IMR-90 (cell line): ENCODE results near the gene CXCL12. TPM values are rescaled to one million over a fixed set of nuclear protein-coding genes. Genes with fewer than 3 reads are reported as not detected.

Experiments used
- ATAC-seq: fragments of 200-7000 bp; cut with Tn5 transposase; 2 replicates; pipeline ENCODE4 v1.9.1; 2020; ENCODE audit warnings: low read depth, mild to moderate bottlenecking, moderate library complexity
- BruUV-seq: library from RNA; stranded (reverse); fragments of 400-500 nt; replicated peaks from 2 replicates; lab custom pipeline; 2021; lab: Mats Ljungman, UMichigan
- CTCF ChIA-PET: fragments of 300-600 bp; formaldehyde crosslinking; extraction: SDS; loops from one replicate; lab custom pipeline; 2021; ENCODE audit warnings: antibody characterized with exemption; lab: Yijun Ruan, JAX
- POLR2A ChIA-PET: fragments of 300-600 bp; sonication (Branson Sonifier 250); formaldehyde crosslinking; loops from one replicate; lab custom pipeline; 2022; ENCODE audit warnings: antibody characterized with exemption; ENCODE audit not compliant: unreplicated experiment; lab: Charles Lee
- DNase-seq: peaks from one replicate; pipeline ENCODE4 v3.0.0; 2013
- H2AFZ ChIP-seq: replicated peaks from 2 replicates; pipeline ENCODE3; 2013; ENCODE audit warnings: low read length, mild to moderate bottlenecking; ENCODE audit not compliant: poor library complexity
- H2AK5ac ChIP-seq: 2 replicates; pipeline ENCODE4 v1.6.1; 2013; ENCODE audit warnings: low read depth, low read length, inconsistent platforms
- H2AK9ac ChIP-seq: replicated peaks from 2 replicates; pipeline ENCODE3; 2013; ENCODE audit warnings: mild to moderate bottlenecking, low read depth, low read length, moderate library complexity; ENCODE audit not compliant: poor library complexity
- H2BK120ac ChIP-seq: 2 replicates; pipeline ENCODE4 v1.6.1; 2013; ENCODE audit warnings: low read depth, low read length, inconsistent platforms
- H2BK15ac ChIP-seq: 3 replicates; pipeline ENCODE4 v1.6.1; 2013; ENCODE audit warnings: low read depth, low read length, inconsistent platforms
- H2BK20ac ChIP-seq: 2 replicates; pipeline ENCODE4 v1.6.1; 2013; ENCODE audit warnings: low read depth, mild to moderate bottlenecking, inconsistent platforms, low read length, moderate library complexity
- H2BK5ac ChIP-seq: 2 replicates; pipeline ENCODE4 v1.6.1; 2013; ENCODE audit warnings: mild to moderate bottlenecking, low read depth, low read length, inconsistent platforms; ENCODE audit not compliant: poor library complexity, severe bottlenecking
- H3K14ac ChIP-seq: replicated peaks from 2 replicates; pipeline ENCODE4 v1.6.1; 2013; ENCODE audit warnings: low read depth, low read length, inconsistent platforms
- H3K18ac ChIP-seq: 2 replicates; pipeline ENCODE4 v1.6.1; 2013; ENCODE audit warnings: low read depth, low read length, control low read depth
- H3K23ac ChIP-seq: 2 replicates; pipeline ENCODE4 v1.6.1; 2013; ENCODE audit warnings: low read depth, low read length, inconsistent platforms
- H3K27ac ChIP-seq: 2 replicates; pipeline ENCODE4 v1.5.1; 2013; ENCODE audit warnings: mild to moderate bottlenecking, control low read depth, low read length; ENCODE audit not compliant: insufficient read depth
- H3K27me3 ChIP-seq: 2 replicates; pipeline ENCODE4 v1.6.1; 2013; ENCODE audit warnings: low read length; ENCODE audit not compliant: control insufficient read depth, insufficient read depth
- H3K36me3 ChIP-seq: 2 replicates; pipeline ENCODE4 v1.6.1; 2013; ENCODE audit warnings: low read length, mixed read lengths; ENCODE audit not compliant: control insufficient read depth, insufficient read depth
- H3K4ac ChIP-seq: 2 replicates; pipeline ENCODE4 v1.6.1; 2013; ENCODE audit warnings: low read depth, low read length, inconsistent platforms
- H3K4me1 ChIP-seq: 2 replicates; pipeline ENCODE4 v1.6.1; 2013; ENCODE audit warnings: low read length, mixed read lengths; ENCODE audit not compliant: control insufficient read depth, insufficient read depth
- H3K4me2 ChIP-seq: 2 replicates; pipeline ENCODE4 v1.6.1; 2013; ENCODE audit warnings: low read depth, mild to moderate bottlenecking, control low read depth, low read length, moderate library complexity
- H3K4me3 ChIP-seq: 2 replicates; pipeline ENCODE4 v1.5.1; 2013; ENCODE audit warnings: low read depth, mild to moderate bottlenecking, control low read depth, low read length, moderate library complexity; ENCODE audit not compliant: insufficient read depth
- H3K56ac ChIP-seq: 2 replicates; pipeline ENCODE4 v1.6.1; 2013; ENCODE audit warnings: low read length, inconsistent platforms; ENCODE audit not compliant: insufficient read depth; ENCODE audit errors: extremely low read depth
- H3K79me1 ChIP-seq, 2 experiments: 2 replicates each; pipeline ENCODE4 v1.6.1; 2013; ENCODE audit warnings: low read length in 2 of 2, inconsistent platforms in 1 of 2, low read depth in 1 of 2
- H3K9ac ChIP-seq: 2 replicates; pipeline ENCODE4 v1.6.1; 2013; ENCODE audit warnings: low read depth, low read length, control low read depth
- H3K9me1 ChIP-seq: 2 replicates; pipeline ENCODE4 v1.6.1; 2013; ENCODE audit warnings: low read length, inconsistent platforms; ENCODE audit not compliant: insufficient read depth
- H3K9me3 ChIP-seq: 2 replicates; pipeline ENCODE4 v1.6.1; 2013; ENCODE audit warnings: low read length; ENCODE audit not compliant: control insufficient read depth, insufficient read depth
- H4K20me1 ChIP-seq: 2 replicates; pipeline ENCODE4 v1.6.1; 2013; ENCODE audit warnings: low read length, inconsistent platforms; ENCODE audit not compliant: insufficient read depth
- H4K5ac ChIP-seq: 2 replicates; pipeline ENCODE4 v1.6.1; 2013; ENCODE audit warnings: mild to moderate bottlenecking, low read depth, low read length, control low read depth
- H4K8ac ChIP-seq, 2 experiments: 2 replicates each; pipeline ENCODE4 v1.6.1; 2013; ENCODE audit warnings: low read depth in 2 of 2, low read length in 2 of 2, control low read depth in 1 of 2, inconsistent platforms in 1 of 2
- H4K91ac ChIP-seq: 2 replicates; pipeline ENCODE4 v1.6.1; 2013; ENCODE audit warnings: low read depth, low read length, inconsistent platforms; ENCODE audit not compliant: insufficient read depth
- BHLHE40 ChIP-seq: fragments of 150-350 bp; IDR thresholded peaks from 2 replicates; pipeline ENCODE4 v1.6.1; 2016; ENCODE audit warnings: mild to moderate bottlenecking, low read depth, low read length
- CEBPB ChIP-seq: IDR thresholded peaks from 2 replicates; pipeline ENCODE4 v1.6.1; 2012; ENCODE audit warnings: low read depth, low read length, improper control_type of control experiment
- CHD1 ChIP-seq: IDR thresholded peaks from 2 replicates; pipeline ENCODE4 v1.6.1; 2012; ENCODE audit warnings: low read depth, low read length, improper control_type of control experiment
- CTCF ChIP-seq: conservative IDR thresholded peaks from 2 replicates; pipeline ENCODE4 v1.5.1; 2012; ENCODE audit warnings: mild to moderate bottlenecking, low read depth, low read length, improper control_type of control experiment
- ELK1 ChIP-seq: fragments of 150-350 bp; IDR thresholded peaks from 2 replicates; pipeline ENCODE4 v1.6.1; 2016; ENCODE audit warnings: low read depth, mild to moderate bottlenecking, low read length, moderate library complexity, borderline replicate concordance
- FOS ChIP-seq: fragments of 150-350 bp; IDR thresholded peaks from 2 replicates; pipeline ENCODE4 v1.6.1; 2016; ENCODE audit warnings: low read depth, low read length
- MAFK ChIP-seq: IDR thresholded peaks from 2 replicates; pipeline ENCODE4 v1.6.1; 2012; ENCODE audit warnings: low read depth, low read length, improper control_type of control experiment
- MAZ ChIP-seq: IDR thresholded peaks from 2 replicates; pipeline ENCODE4 v1.6.1; 2012; ENCODE audit warnings: low read depth, mild to moderate bottlenecking, low read length, improper control_type of control experiment, moderate library complexity, borderline replicate concordance
- MXI1 ChIP-seq: IDR thresholded peaks from 2 replicates; pipeline ENCODE4 v1.6.1; 2012; ENCODE audit warnings: low read depth, mild to moderate bottlenecking, low read length, moderate library complexity, borderline replicate concordance
- NFE2L2 ChIP-seq: fragments of 150-350 bp; IDR thresholded peaks from 2 replicates; pipeline ENCODE4 v1.6.1; 2016; ENCODE audit warnings: low read depth, mild to moderate bottlenecking, low read length
- POLR2A ChIP-seq: IDR thresholded peaks from 2 replicates; pipeline ENCODE4 v1.6.1; 2012; ENCODE audit warnings: mild to moderate bottlenecking, low read depth, low read length
- RAD21 ChIP-seq: IDR thresholded peaks from 2 replicates; pipeline ENCODE4 v1.6.1; 2012; ENCODE audit warnings: low read length, improper control_type of control experiment
- RCOR1 ChIP-seq: IDR thresholded peaks from 2 replicates; pipeline ENCODE4 v1.6.1; 2012; ENCODE audit warnings: mild to moderate bottlenecking, low read length, improper control_type of control experiment; ENCODE audit not compliant: insufficient replicate concordance
- RFX5 ChIP-seq: IDR thresholded peaks from 2 replicates; pipeline ENCODE4 v1.8.0; 2012; ENCODE audit warnings: low read depth, mild to moderate bottlenecking, low read length, moderate library complexity
- SMC3 ChIP-seq: fragments of 150-350 bp; IDR thresholded peaks from 2 replicates; pipeline ENCODE4 v1.6.1; 2016; ENCODE audit warnings: low read depth, mild to moderate bottlenecking, antibody characterized with exemption, low read length, moderate library complexity
- USF2 ChIP-seq: fragments of 150-350 bp; IDR thresholded peaks from 2 replicates; pipeline ENCODE4 v1.6.1; 2017; ENCODE audit warnings: mild to moderate bottlenecking, antibody characterized with exemption, low read length, low read depth
- WGBS, 2 experiments: methylation state at CpG; one replicate each; pipeline versions ENCODE4 v1.1.5 to v1.1.7; 2013; ENCODE audit warnings: missing lambda C conversion rate in 2 of 2; ENCODE audit not compliant: insufficient read length in 1 of 2; ENCODE audit errors: extremely low coverage in 2 of 2; 5-methylcytosine and 5-hydroxymethylcytosine counted together
- dilution Hi-C: fragments of 300-500 bp; cut with HindIII; formaldehyde crosslinking; loops from one replicate; pipeline ENCODE4 v1.14.3; 2018; ENCODE audit warnings: low sequenced_read_pairs; ENCODE audit not compliant: unreplicated experiment
- in situ Hi-C: fragments of 300-500 bp; cut with MboI; formaldehyde crosslinking; loops from 3 replicates; pipeline ENCODE4 v1.14.3; 2019; ENCODE audit warnings: low sequenced_read_pairs, inconsistent platforms, mixed read lengths
- intact Hi-C: fragments of 100-400 bp; cut with micrococcal nuclease; formaldehyde crosslinking; loops from 2 replicates; pipeline ENCODE4 v1.10.0; 2022
- polyA plus RNA-seq, 3 experiments: library from polyadenylated mRNA; depleted of rRNA; stranded (reverse); fragments of >200 nt; gene quantifications; 2 replicates each; pipeline ENCODE4 v1.2.3, GENCODE V29; 2012; ENCODE audit warnings: low replicate concordance in 1 of 3
- total RNA-seq: library from RNA; depleted of rRNA; stranded (reverse); fragments of >200 nt; gene quantifications from 2 replicates; pipeline ENCODE4 v1.2.3, GENCODE V29; 2012

The CXCL12 gene
- total and polyA plus RNA-seq, 2 of the 4 experiments (the other 2 are of a cell fraction), result 15.8 to 80.7 TPM

GRCh38 chr10:44384601-44385025 lies 284 bp downstream of the CXCL12 start:
- Histone ChIP-seq H3K4me3 (peak overlapping the region; percentile 70), H3K9ac (peak overlapping the region; percentile 58), H3K4ac (no peak overlapping the region), H3K27ac (peak overlapping the region; percentile 1; the same call in 1 of the 2 replicates), H3K56ac (no peak overlapping the region), H2BK15ac (no peak overlapping the region), H3K14ac (no peak overlapping the region), H3K4me1 (peaks cover 3% of the 10 kb centered on the region; the same call in 1 of the 2 replicates), H4K20me1 (no peaks in the 10 kb centered on the region), H3K27me3 (no peaks in the 10 kb centered on the region), H2BK20ac (no peak overlapping the region), H3K18ac (no peak overlapping the region; the same call in 1 of the 2 replicates), H3K36me3 (peaks cover 2% of the 10 kb centered on the region; the same call in 1 of the 2 replicates), H2AK5ac (no peak overlapping the region), H2BK120ac (no peak overlapping the region), H2AK9ac (no peak overlapping the region), H3K4me2 (peak overlapping the region; percentile 88), H4K5ac (no peak overlapping the region), H3K9me3 (no peaks in the 10 kb centered on the region), H2AFZ (peak overlapping the region; percentile 91), H2BK5ac (no peak overlapping the region), H3K9me1 (no peaks in the 10 kb centered on the region), H3K23ac (no peak overlapping the region), H4K8ac (no peak overlapping the region), H4K91ac (no peak overlapping the region), H3K79me1 (peaks cover 4 to 11% of the 10 kb centered on the region in 2 experiments; a peak in 2 of 4 replicates)
- TF ChIP-seq CHD1 (no peak), BHLHE40 (no peak), MAZ (no peak), CEBPB (no peak), NFE2L2 (no peak), ELK1 (no peak), RAD21 (no peak), CTCF (no peak), MXI1 (no peak), MAFK (no peak), SMC3 (no peak), USF2 (no peak), POLR2A (no peak), FOS (no peak), RFX5 (no peak), RCOR1 (no peak)
- in situ Hi-C loops (no loop called here), intact Hi-C loops (loop anchor here (5.0 to 10.0 kb wide), 3 partner anchors 200 to 520 kb away; no protein-coding TSS in a partner anchor), dilution Hi-C loops (no loop called here)
- ChIA-PET CTCF (interaction anchor here (0.6 to 0.9 kb wide), 2 partner anchors 76 to 266 kb away, joined by 3 read pairs; no protein-coding TSS in a partner anchor), POLR2A (no interaction called here)
- peak; percentile 52 for ATAC-seq
- no CpG with 5 or more reads among the region's 48 CpGs for WGBS, 2 experiments
- peak; percentile 44 for DNase-seq
- BruUV-seq, result no TSS peak
